ENCODE results near the gene NELFB.

- TF ChIP-seq CTCF (IDR thresholded peaks at IDR 0.05) (no peak), POLR2A (IDR thresholded peaks at IDR 0.05) (no peak)
Measured at GRCh38 chr9:137255448-137256114, 454 bp downstream of the NELFB start.
